Right ventricle myocardium inferior (tissue), 1 donor: Measurements from ENCODE around the gene ANKRD44. TPM values are rescaled to one million over a fixed set of nuclear protein-coding genes. Genes with fewer than 3 reads are reported as not detected.
A peak's percentile ranks its signal among the peaks of the same experiment; 100 is the strongest.
"Not testable (repeated sequence)": the region's sequence is repeated elsewhere in the genome, so short reads cannot be mapped to it uniquely, and the experiment has no call there.

Experiments
- ATAC-seq: fragments of 200-7000 bp; cut with Tn5 transposase; one replicate; pipeline ENCODE4 v1.9.1; 2020; ENCODE audit warnings: mild to moderate bottlenecking, moderate library complexity
- DNase-seq: peaks from one replicate; pipeline ENCODE4 v3.0.0; 2021; ENCODE audit errors: missing footprints
- intact Hi-C: fragments of 100-400 bp; cut with DNase I; formaldehyde crosslinking; loops from one replicate; pipeline ENCODE4 v1.11.0; 2022
- total RNA-seq: library from RNA; stranded (reverse); fragmentation: NEBNext Ultra II Directional; extraction: Animal tissue kit (Norgen Biotek cat#: 25700); gene quantifications from one replicate; pipeline ENCODE4 v1.2.1, GENCODE V29; 2021
- donor health status: DM: no; HTN: yes; CAD: no; lungs with severe emphysema.

ANKRD44 gene
- total RNA-seq, 1 donor from 2014 or later = 10.5 TPM

DNA sequence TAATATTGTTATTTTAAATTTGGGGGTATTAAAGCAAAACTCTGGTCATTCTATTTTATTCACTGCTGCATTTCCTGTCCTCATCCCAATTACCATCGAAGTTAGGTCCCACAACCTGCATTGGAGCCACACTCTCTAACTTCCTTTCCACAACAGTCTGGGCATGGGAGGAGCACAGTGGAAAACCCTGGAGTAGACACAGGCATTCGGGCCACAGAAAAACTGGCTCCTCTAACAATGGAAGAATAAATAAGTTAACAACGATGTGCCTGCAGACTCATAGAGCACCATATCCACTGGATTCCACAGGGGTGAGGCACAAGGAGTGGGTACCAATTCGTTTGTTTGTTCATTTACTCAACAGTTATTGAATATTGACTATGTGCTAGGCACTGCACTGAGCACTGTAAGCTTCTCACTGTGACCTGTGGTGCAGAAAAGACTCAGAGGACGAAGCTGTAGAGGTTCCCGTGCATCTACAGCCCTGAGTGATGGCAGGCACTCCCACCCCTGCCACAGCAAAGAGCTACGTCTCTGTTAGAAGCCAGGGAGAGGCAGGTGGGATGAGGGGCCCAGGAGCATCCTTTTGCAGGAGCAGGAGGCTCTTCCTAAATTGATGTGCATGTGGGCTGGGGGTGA lies 229.9 kb downstream of the ANKRD44 start:
- DNase-seq (no peak), ATAC-seq (no peak)
- intact Hi-C loops = no loop called here

DNA sequence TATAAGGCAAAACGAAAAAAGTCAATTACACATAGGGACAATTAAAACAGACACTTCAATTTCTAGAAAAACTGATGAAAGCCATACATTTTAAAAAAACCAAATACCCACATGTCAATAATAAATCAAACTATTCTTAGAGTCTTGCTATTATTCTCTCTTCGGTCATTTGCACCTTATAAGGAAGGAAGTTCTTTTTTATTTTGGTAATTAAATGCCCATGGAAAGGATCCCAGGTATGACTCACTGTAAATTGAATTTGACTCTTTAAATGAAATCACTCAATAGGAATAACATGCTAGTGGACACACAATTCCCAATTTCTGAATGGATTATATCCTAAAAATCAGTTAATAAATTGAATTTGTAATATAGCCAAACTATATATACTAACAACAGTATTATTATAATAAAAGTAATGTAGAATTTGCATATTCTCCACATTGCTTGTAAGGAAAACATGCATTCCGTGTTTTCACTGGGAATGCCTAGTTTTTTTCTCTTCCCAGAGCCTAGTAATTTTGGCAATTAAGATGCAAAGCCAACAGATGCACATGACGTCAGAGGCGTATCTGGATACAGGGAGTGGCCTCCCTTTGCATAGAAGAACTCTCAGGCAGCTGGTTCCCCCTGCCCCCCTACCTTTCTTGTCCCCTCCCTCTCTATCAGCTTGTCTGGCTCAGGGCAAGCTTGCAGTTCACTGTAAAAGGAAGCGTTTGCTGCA lies 230.6 kb downstream of the ANKRD44 start:
- DNase-seq (no peak), ATAC-seq (peak; percentile 82)
- intact Hi-C loops = no loop called here

DNA sequence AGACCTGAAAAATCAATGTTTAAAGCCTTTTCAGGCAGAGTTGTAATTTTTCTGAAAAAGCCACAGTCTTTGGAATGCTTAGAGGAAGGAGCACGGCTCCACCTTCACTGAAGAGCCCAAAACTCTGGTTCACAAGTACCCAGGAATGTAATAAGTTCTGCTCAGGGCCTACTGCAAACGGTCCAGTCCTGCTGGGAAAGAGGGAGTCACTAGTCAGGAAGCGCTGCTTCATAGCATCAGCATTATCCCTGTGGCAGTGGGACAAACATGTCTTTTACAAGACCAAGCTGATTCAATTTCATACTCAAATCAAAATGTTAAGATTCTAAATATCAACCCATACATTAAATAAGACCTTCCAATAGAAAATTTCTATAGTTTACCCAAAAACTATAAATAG lies 231.2 kb downstream of the ANKRD44 start:
- no peak for DNase-seq
- intact Hi-C loops = no loop called here
- no peak for ATAC-seq

DNA sequence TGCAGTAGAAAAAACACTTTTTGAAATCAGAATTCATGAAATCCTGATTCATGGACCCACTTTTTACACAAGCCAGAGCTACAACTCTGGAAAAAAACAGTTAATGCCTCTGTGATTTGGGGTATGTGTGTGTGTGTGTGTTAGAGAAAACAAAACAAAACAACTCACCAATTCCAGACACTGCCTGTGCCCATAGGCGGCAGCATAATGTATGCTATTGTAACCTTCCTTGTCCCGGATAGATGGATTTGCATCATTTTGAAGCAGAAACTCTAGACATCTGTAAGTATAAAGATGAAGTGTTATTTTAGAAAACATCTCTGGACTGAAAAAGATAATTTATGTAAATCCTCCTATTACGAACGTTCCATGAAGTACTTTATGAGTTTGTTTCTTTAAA lies 232.0 kb downstream of the ANKRD44 start:
- ATAC-seq (no peak), DNase-seq (no peak)
- intact Hi-C loops = no loop called here

DNA sequence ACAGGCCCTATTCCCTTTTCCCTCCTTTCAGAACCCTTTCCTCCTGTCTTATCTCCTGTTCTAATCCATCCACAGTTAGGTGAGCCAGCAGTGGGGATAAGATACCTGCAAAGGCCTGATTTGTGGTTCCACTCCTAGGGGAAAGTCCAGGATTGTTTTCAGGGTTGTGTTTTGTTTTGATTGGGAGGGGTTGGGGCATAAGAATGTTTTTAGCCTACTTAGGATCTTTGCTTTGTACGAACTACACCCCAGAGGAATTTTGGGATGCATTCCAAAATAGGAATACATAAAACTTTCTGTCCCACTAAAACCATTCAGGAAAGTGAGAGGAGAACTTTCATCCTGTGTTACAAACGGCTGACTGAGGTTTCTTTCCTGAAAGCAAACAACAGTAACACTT lies 233.2 kb downstream of the ANKRD44 start:
- intact Hi-C loops = no loop called here
- DNase-seq = no peak
- ATAC-seq = no peak

DNA sequence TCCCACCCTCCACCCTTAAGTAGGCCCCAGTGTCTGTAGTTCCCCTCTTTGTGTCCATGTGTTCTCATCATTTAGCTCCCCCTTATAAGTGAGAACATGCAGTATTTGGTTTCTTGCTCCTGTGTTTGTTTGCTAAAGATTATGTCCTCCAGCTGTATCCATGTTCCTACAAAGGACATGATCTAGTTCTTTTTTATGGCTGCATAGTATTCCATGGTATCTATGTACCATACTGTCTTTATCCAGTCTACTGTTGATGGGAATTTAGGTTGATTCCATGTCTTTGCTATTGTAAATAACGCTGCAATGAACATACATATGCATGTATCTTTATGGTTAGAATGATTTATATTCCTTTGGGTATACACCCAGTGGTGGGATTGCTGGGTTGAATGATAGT lies 233.9 kb downstream of the ANKRD44 start:
- ATAC-seq (no peak), DNase-seq (no peak)
- intact Hi-C loops = no loop called here

DNA sequence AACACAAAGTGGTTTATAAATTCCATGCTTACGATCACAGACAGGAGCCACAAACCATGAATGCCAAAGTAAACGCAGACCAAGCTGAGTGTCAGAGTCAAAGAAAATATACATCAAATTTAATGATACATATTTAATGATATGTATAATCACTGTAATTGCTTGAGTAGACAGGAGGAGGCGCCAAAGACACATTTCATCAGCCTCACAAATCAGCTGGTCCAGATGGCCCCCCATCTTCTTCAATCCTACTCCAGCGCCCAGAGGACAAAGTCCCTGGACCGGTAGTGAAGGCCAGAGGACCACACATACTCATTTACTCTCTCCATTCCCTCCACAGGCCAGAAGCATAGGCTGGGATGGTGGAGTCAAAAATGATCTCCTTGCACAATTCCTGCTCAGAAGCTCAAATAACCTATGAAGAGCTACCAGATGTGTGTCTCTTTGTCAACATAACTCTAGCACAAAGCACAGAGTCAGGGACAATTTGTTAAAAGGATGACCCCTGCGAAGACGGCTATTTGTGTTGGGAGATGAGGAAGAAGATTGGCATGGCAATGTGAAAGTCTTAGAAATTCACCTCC lies 234.7 kb downstream of the ANKRD44 start:
- no peak for ATAC-seq
- intact Hi-C loops = no loop called here
- no peak for DNase-seq

DNA sequence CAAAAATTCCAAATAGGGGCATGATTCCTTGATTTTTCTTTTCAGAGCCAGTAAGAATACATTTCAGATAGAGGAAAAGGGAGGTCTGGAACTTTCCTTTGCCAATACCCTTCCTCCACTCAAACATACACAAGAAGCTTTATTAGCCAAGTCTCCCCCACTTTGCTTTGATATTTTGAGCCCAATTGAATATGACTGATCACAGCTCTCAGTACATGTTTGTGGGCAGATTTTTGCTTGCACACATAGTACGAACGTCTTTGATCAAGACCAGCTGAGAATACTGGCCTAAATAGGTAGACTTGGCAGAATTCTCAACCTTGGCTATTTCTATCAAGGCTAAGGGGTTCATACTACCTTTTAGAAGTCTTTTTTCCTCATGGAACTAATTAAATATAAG lies 235.3 kb downstream of the ANKRD44 start:
- ATAC-seq = no peak
- no peak for DNase-seq
- intact Hi-C loops = no loop called here

DNA sequence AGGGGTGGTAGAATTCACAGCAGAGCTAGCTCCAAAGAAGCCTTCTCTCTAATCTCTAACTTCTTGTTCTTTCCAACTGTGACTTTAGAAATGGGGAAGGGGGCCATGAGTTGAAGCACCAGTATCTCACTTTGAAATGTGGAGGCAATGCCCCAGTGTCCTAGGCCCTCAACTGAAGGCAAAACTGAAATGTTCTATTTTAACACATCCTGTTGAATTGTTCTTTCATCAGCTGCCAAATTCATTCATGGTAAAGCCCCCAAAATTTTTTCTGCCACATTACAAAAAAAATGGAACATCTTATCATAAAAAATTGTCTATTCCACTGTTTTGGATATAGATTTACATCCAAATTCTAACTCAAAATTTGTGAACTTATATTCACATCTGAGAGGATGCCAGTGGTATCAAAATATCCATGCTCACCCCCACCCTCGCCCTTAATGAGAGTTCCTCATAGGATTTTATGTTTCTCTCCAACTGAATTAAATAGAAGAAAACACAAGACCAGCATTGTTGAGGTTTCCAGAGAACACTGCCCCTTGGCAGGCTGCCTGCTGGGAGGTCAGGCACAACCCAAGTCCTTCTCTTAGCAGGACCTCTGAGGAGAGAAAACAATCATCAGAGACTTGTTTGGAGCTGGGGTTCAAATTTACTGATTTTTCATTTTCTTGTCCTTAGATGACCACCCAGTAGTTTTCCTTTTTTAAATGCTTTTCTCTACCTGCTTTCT lies 236.7 kb downstream of the ANKRD44 start:
- peak; percentile 81 for DNase-seq
- peak; percentile 76 for ATAC-seq
- intact Hi-C loops = no loop called here

DNA sequence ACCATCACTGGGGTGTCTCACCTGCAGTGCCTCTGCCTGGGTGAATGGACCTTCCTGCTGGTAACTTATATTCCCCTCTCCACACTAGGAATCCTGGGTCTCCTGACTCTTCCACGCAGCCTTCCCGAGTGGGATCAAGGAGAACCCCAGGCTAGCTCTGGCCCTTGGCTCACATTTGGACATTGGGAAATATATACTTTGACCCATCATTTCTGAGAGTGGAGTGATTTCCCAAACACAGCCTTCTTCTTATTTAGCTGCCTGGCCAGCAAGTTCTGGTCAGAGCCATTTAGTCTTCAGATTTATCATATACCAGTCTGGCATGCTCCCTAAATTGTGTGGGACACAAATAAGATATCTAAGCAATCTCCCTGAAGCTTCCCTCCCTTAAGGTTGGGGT lies 237.3 kb downstream of the ANKRD44 start:
- ATAC-seq (no peak), DNase-seq (no peak)
- intact Hi-C loops = no loop called here

DNA sequence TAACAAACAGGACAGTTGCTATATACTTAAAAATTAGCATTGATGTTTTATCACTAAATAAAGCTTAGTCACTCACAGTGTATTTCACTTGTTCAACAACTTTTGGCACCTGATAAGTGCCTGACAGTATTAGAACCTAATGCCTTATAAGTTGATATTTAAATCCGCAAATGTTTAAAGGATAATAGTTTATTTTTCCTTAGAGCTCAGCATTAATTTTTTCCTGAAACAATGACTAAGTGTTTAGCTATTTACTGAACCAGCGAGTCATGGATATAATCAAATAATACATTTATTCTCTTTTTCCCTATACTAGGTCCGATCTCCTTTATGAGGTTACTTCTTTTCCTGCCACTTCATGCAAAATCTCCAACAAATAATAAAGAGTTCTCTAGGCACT lies 238.0 kb downstream of the ANKRD44 start:
- no peak for ATAC-seq
- DNase-seq = no peak
- intact Hi-C loops = no loop called here

DNA sequence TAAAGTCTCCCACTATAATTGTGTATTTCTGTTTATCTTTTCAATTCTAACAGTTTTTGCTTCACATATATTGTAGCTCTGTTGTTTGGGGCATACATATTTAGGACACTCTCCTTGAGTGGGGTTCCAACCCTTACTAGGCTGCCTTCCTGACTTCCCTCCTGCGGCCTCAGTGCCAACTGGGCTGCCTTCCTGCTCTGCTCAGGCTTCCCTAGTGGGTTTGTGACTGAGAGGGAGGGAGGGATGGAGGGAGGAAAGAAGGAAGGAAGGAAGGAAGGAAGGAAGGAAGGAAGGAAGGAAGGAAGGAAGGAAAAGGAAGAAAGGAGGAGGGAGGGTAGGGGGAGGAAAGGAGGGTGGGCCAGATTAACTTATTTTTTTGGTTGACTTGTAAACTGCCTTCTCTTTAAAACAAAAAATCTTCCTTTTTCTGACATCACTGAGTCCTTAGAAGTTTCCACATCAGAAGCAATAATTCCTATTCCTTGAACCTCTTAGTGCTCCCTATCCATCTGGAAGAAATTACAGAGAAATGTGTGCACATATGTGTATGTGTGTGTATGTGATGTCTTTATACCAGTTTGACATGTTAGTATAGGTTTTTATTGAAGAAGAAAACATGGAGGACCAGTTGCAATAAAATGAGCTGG lies 238.7 kb downstream of the ANKRD44 start:
- ATAC-seq (no peak), DNase-seq (no peak)
- intact Hi-C loops = no loop called here

DNA sequence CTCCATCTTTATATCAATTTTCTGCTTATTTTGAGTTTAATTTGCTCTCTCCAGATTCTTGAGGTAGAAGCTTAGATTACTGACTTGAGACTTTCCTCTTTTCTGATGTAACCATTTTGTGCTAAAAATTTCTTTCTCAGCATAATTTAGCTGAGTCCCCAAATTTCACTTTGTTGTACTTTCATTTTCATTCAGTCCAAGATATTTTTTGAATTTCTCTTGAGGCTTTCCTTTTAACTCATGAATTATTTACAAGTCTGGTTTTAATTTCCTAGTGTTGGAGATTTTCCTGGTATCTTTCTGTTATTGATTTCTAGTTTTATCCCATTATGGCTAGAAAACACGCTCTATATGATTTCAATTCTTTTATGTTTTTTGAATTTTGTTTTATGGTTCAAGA lies 239.4 kb downstream of the ANKRD44 start:
- intact Hi-C loops = no loop called here
- ATAC-seq = no peak
- no peak for DNase-seq

DNA sequence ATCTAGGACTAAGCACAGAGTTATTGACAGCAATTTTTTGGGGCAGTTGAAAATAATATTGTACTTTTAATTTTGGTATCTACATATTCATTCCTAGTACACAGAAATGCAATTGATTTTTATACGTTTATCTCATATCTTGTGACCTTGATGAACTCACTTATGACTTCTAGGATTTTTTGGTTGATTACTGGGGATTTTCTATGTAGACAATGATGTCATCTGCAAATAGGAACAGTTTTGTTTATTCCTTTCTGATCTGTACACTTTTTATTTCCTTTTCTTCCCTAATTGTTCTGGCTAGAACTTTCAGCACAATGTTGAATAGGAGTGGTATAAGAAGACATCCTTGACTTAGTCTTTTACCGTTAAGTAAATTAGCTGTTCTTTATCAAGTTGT lies 240.6 kb downstream of the ANKRD44 start:
- intact Hi-C loops = no loop called here
- DNase-seq = no peak
- no peak for ATAC-seq

DNA sequence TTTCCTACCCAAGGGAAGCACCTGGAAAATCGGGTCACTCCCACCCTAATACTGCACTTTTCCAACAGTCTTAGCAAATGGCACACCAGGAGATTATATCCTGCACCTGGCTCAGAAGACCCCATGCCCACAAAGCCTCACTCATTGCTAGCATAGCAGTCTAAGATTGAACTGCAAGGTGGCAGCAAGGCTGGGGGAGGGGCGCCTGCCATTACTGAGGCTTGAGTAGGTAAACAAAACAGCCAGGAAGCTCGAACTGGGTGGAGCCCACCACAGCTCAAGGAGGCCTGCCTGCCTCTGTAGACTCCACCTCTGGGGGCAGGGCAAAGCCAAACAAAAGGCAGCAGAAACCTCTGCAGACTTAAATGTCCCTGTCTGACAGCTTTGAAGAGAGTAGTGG lies 248.0 kb downstream of the ANKRD44 start:
- ATAC-seq, intact Hi-C loops: not testable (repeated sequence)

DNA sequence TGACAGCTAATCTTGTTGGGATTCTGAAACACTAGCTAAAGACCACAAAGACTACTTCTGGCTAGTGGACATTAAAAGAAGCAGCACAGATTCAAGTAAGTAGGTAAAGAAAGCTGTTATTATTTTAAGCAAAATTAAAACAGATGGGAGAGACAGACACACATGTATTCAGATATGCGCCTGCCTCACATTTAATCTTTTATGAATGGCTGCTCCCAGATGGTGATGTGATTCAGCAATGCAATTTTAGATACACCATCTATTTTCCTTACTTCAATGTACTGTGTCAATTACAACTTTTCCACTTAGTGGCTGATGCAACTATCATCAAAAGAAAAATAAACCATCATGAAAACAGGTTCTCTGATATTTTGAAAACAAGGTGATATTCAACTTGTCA lies 251.1 kb downstream of the ANKRD44 start:
- no peak for DNase-seq
- ATAC-seq = no peak
- intact Hi-C loops = no loop called here

More for the DNA sequence above, 248.0 kb downstream of the ANKRD44 start:
- DNase-seq = not testable (repeated sequence)

DNA sequence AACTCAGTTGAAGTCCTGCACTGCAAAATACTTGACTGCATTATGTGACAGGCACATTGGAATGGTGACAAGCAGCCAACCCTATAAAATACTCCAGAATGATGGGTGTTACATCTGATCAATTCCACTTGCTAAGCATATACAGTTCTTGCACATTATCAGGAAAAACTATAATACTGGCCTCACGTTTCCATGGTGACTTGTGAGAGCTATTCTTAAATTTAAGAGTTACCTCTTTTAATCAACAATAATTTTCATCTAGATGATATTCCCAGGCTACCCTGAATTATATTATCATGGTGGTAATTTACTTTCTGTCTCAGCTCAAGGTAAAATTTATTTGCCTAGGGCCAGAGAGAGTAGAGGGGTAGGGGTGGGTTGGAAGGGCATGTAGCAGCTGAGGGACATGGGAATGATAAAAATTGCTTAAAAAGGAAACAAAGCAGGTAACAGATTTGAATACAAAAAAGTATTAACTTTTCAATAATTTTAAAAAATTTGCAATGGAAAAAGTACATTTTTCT lies 251.7 kb downstream of the ANKRD44 start:
- intact Hi-C loops = no loop called here
- DNase-seq (no peak), ATAC-seq (no peak)

DNA sequence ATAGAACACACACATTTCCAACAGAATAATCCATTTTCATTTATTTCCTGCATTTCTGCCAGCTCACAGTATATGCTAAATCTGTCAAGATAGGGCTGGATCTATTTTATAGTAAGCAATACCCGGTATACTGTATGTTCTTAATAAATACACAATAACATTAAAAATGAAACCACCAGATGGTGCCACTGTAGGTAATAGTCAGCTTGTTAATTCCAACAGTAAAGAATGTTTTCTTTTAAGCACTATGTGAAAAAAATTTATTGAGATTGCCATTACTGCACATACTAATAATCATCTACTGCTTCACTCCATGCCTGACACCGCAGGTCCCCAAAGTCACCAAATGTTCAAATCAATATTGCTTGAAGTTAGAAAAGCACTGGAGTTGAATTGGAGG lies 252.6 kb downstream of the ANKRD44 start:
- DNase-seq (no peak), ATAC-seq (no peak)
- intact Hi-C loops = no loop called here

DNA sequence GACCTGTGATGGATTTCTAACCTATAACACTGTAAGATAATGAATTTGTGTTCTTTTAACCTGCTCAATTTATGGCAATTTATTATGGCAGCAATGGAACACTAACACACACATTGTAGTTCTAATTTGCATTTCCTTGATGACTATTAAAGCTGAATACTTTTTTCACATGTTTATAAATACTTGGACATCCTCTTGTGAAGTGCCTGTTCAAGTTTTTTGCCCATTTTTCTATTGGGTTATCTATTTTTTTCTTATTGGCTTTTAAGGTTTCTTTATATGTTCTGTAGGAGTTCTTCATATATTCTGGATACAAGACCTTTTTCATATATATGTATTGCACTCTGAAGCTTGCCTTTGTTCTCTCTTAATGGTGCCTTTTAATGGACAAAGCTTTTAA lies 255.5 kb downstream of the ANKRD44 start:
- intact Hi-C loops = no loop called here
- no peak for DNase-seq
- no peak for ATAC-seq
